Adrenal gland (tissue), 5 donors: ENCODE results near the gene AMOTL2.

Experiments used
- POLR2A ChIP-seq, 2 donors: fragments of 450-650 bp; IDR thresholded peaks; one replicate each; pipeline ENCODE4 v1.6.1; 2017; ENCODE audit warnings: antibody characterized with exemption in 2 of 2, mild to moderate bottlenecking in 2 of 2, moderate library complexity in 1 of 2
- TF ChIP-seq, protein P1 (sequence below), 6 experiments: fragments of 450-650 bp in 4 of 6; fragments of 200-600 bp in 2 of 6; sonication (generic) in 1 of 6; IDR thresholded peaks; 1 replicate in 5 of 6; 2 replicates in 1 of 6; pipeline versions ENCODE4 v1.5.1 to v1.8.0; 2016 to 2021; ENCODE audit warnings: antibody characterized with exemption in 6 of 6, mild to moderate bottlenecking in 2 of 6, moderate library complexity in 1 of 6
- donor health status: DM: no; HTN: no; CAD: no.

DNA sequence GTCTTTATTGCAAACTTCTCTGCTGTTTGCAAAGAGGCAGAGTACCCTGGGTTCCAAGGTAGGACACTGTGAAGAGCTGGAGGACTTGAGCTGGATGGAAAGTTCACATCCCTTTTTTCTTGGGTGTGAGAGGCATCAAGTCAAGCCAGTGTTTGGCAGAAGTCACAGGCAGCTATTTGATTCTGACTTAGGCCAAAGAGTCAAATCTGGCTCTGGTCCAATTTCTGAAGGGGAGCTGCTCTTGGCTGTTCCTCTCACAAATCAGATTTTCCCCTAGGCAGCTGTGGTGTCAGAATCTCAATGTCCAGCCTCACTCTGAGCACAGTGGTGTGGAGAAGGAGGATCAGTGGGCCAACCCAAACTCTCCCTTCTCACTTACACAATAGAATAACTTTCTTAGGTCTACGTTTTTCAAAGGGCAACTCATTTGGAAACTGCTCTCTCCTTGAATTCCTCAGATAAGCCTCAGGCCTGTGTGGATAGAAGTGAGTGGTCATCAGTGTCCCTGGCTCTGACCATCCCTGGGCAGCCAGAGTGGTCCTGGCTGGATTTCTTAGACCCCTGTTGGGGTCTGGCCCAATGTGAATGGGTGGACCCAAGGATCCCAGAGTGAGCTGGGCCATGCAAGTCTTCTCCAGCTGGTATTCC is 18.2 kb upstream of the AMOTL2 start:
- TF ChIP-seq, protein P1, sequence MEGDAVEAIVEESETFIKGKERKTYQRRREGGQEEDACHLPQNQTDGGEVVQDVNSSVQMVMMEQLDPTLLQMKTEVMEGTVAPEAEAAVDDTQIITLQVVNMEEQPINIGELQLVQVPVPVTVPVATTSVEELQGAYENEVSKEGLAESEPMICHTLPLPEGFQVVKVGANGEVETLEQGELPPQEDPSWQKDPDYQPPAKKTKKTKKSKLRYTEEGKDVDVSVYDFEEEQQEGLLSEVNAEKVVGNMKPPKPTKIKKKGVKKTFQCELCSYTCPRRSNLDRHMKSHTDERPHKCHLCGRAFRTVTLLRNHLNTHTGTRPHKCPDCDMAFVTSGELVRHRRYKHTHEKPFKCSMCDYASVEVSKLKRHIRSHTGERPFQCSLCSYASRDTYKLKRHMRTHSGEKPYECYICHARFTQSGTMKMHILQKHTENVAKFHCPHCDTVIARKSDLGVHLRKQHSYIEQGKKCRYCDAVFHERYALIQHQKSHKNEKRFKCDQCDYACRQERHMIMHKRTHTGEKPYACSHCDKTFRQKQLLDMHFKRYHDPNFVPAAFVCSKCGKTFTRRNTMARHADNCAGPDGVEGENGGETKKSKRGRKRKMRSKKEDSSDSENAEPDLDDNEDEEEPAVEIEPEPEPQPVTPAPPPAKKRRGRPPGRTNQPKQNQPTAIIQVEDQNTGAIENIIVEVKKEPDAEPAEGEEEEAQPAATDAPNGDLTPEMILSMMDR (IDR thresholded peaks at IDR 0.05) = no peak
- no peak for TF ChIP-seq POLR2A (IDR thresholded peaks at IDR 0.05)
